Measurements from ENCODE around the gene KIAA2012.
A peak's percentile ranks its signal among the peaks of the same experiment; 100 is the strongest.
"Not testable (repeated sequence)": the region's sequence is repeated elsewhere in the genome, so short reads cannot be mapped to it uniquely, and the experiment has no call there.

Gene KIAA2012

GRCh38 chr2:202135091-202135874 lies 62.2 kb downstream of the KIAA2012 start:
- no peak overlapping the region for H3K9ac ChIP-seq (ENCODE audit: low read depth, low read length)

GRCh38 chr2:202136039-202136438 lies 63.0 kb downstream of the KIAA2012 start:
- WGBS, result 92% methylated on average over 18 of the region's 18 CpGs
- H3K4me1 ChIP-seq (ENCODE audit: insufficient read depth, low read length); H3K27ac ChIP-seq (ENCODE audit: low read depth, low read length); H3K9ac ChIP-seq (ENCODE audit: low read depth, low read length); H3K9me3 ChIP-seq (ENCODE audit: insufficient read depth, low read depth, low read length); H3K36me3 ChIP-seq (ENCODE audit: insufficient read depth, low read length); H3K4me3 ChIP-seq (ENCODE audit: low read length); H3K27me3 ChIP-seq (ENCODE audit: insufficient read depth, low read length): not testable (repeated sequence)

More at GRCh38 chr2:202135091-202135874, 62.2 kb downstream of the KIAA2012 start:
- Histone ChIP-seq H3K27me3 (ENCODE audit: insufficient read depth, low read length) (no peaks in the 10 kb centered on the region), H3K4me3 (ENCODE audit: low read length) (no peak overlapping the region), H3K4me1 (ENCODE audit: insufficient read depth, low read length) (no peaks in the 10 kb centered on the region), H3K36me3 (ENCODE audit: insufficient read depth, low read length) (no peaks in the 10 kb centered on the region), H3K27ac (ENCODE audit: low read depth, low read length) (no peak overlapping the region), H3K9me3 (ENCODE audit: insufficient read depth, low read depth, low read length) (no peaks in the 10 kb centered on the region)
- WGBS, result 84% methylated on average over 4 of the region's 4 CpGs

GRCh38 chr2:202136526-202136925 lies 63.5 kb downstream of the KIAA2012 start:
- Histone ChIP-seq H3K27me3 (ENCODE audit: insufficient read depth, low read length) (no peaks in the 10 kb centered on the region), H3K9me3 (ENCODE audit: insufficient read depth, low read depth, low read length) (no peaks in the 10 kb centered on the region), H3K27ac (ENCODE audit: low read depth, low read length) (no peak overlapping the region), H3K36me3 (ENCODE audit: insufficient read depth, low read length) (no peaks in the 10 kb centered on the region), H3K4me3 (ENCODE audit: low read length) (no peak overlapping the region), H3K9ac (ENCODE audit: low read depth, low read length) (no peak overlapping the region), H3K4me1 (ENCODE audit: insufficient read depth, low read length) (peaks cover 11% of the 10 kb centered on the region)
- WGBS, result 95% methylated on average over 36 of the region's 36 CpGs

GRCh38 chr2:202140522-202141252 lies 67.6 kb downstream of the KIAA2012 start:
- H3K9ac ChIP-seq (ENCODE audit: low read depth, low read length), result no peak overlapping the region
- H3K9me3 ChIP-seq (ENCODE audit: insufficient read depth, low read depth, low read length), result no peaks in the 10 kb centered on the region
- H3K27ac ChIP-seq (ENCODE audit: low read depth, low read length), result no peak overlapping the region
- H3K4me1 ChIP-seq (ENCODE audit: insufficient read depth, low read length), result peaks cover 29% of the 10 kb centered on the region
- no peaks in the 10 kb centered on the region for H3K36me3 ChIP-seq (ENCODE audit: insufficient read depth, low read length)
- WGBS, result 73% methylated on average over 12 of the region's 12 CpGs
- H3K27me3 ChIP-seq (ENCODE audit: insufficient read depth, low read length), result no peaks in the 10 kb centered on the region
- H3K4me3 ChIP-seq (ENCODE audit: low read length), result no peak overlapping the region

- Histone ChIP-seq H3K27ac (ENCODE audit: low read depth, low read length) (no peak overlapping the region), H3K4me3 (ENCODE audit: low read length) (no peak overlapping the region), H3K4me1 (ENCODE audit: insufficient read depth, low read length) (peaks cover 29% of the 10 kb centered on the region), H3K27me3 (ENCODE audit: insufficient read depth, low read length) (no peaks in the 10 kb centered on the region), H3K9ac (ENCODE audit: low read depth, low read length) (no peak overlapping the region), H3K9me3 (ENCODE audit: insufficient read depth, low read depth, low read length) (no peaks in the 10 kb centered on the region), H3K36me3 (ENCODE audit: insufficient read depth, low read length) (no peaks in the 10 kb centered on the region)
- WGBS, result 45% methylated on average over 3 of the region's 4 CpGs
Measured at GRCh38 chr2:202141329-202141947, 68.4 kb downstream of the KIAA2012 start.

- Histone ChIP-seq H3K27ac (ENCODE audit: low read depth, low read length) (no peak overlapping the region), H3K4me3 (ENCODE audit: low read length) (no peak overlapping the region), H3K27me3 (ENCODE audit: insufficient read depth, low read length) (no peaks in the 10 kb centered on the region), H3K4me1 (ENCODE audit: insufficient read depth, low read length) (peaks cover 36% of the 10 kb centered on the region), H3K9me3 (ENCODE audit: insufficient read depth, low read depth, low read length) (no peaks in the 10 kb centered on the region), H3K36me3 (ENCODE audit: insufficient read depth, low read length) (no peaks in the 10 kb centered on the region), H3K9ac (ENCODE audit: low read depth, low read length) (no peak overlapping the region)
- WGBS, result no CpG with 5 or more reads among the region's 1 CpG
Measured at GRCh38 chr2:202142540-202142939, 69.5 kb downstream of the KIAA2012 start.

GRCh38 chr2:202147775-202148174 lies 74.7 kb downstream of the KIAA2012 start:
- Histone ChIP-seq H3K27me3 (ENCODE audit: insufficient read depth, low read length) (no peaks in the 10 kb centered on the region), H3K27ac (ENCODE audit: low read depth, low read length) (no peak overlapping the region; the same call in 1 of the 2 replicates), H3K9me3 (ENCODE audit: insufficient read depth, low read depth, low read length) (no peaks in the 10 kb centered on the region), H3K4me1 (ENCODE audit: insufficient read depth, low read length) (peaks cover 50% of the 10 kb centered on the region), H3K36me3 (ENCODE audit: insufficient read depth, low read length) (no peaks in the 10 kb centered on the region), H3K4me3 (ENCODE audit: low read length) (no peak overlapping the region), H3K9ac (ENCODE audit: low read depth, low read length) (no peak overlapping the region)
- WGBS, result 67% methylated on average over 3 of the region's 4 CpGs

- Histone ChIP-seq H3K27ac (ENCODE audit: low read depth, low read length) (peak overlapping the region; percentile 74), H3K36me3 (ENCODE audit: insufficient read depth, low read length) (no peaks in the 10 kb centered on the region), H3K9ac (ENCODE audit: low read depth, low read length) (no peak overlapping the region), H3K27me3 (ENCODE audit: insufficient read depth, low read length) (no peaks in the 10 kb centered on the region), H3K4me3 (ENCODE audit: low read length) (no peak overlapping the region; the same call in 1 of the 2 replicates), H3K4me1 (ENCODE audit: insufficient read depth, low read length) (peaks cover 49% of the 10 kb centered on the region), H3K9me3 (ENCODE audit: insufficient read depth, low read depth, low read length) (no peaks in the 10 kb centered on the region)
- 54% methylated on average over 17 of the region's 17 CpGs for WGBS
Measured at GRCh38 chr2:202148515-202149154, 75.6 kb downstream of the KIAA2012 start.

GRCh38 chr2:202149155-202149762 lies 76.2 kb downstream of the KIAA2012 start:
- Histone ChIP-seq H3K27me3 (ENCODE audit: insufficient read depth, low read length) (no peaks in the 10 kb centered on the region), H3K4me3 (ENCODE audit: low read length) (peak overlapping the region; percentile 1; the same call in 1 of the 2 replicates), H3K27ac (ENCODE audit: low read depth, low read length) (peak overlapping the region; percentile 74), H3K9ac (ENCODE audit: low read depth, low read length) (0 out of 2 replicates have a peak overlapping the region, but pooled peaks have one; percentile 13), H3K36me3 (ENCODE audit: insufficient read depth, low read length) (no peaks in the 10 kb centered on the region), H3K4me1 (ENCODE audit: insufficient read depth, low read length) (peaks cover 44% of the 10 kb centered on the region), H3K9me3 (ENCODE audit: insufficient read depth, low read depth, low read length) (no peaks in the 10 kb centered on the region)
- 10% methylated on average over 13 of the region's 13 CpGs for WGBS

- Histone ChIP-seq H3K27ac (ENCODE audit: low read depth, low read length) (peak overlapping the region; percentile 74; the same call in 1 of the 2 replicates), H3K4me3 (ENCODE audit: low read length) (no peak overlapping the region)
- 80% methylated on average over 3 of the region's 4 CpGs for WGBS
Measured at GRCh38 chr2:202149936-202150335, 76.9 kb downstream of the KIAA2012 start.

More at GRCh38 chr2:202149936-202150335, 76.9 kb downstream of the KIAA2012 start:
- H3K36me3 ChIP-seq (ENCODE audit: insufficient read depth, low read length), result no peaks in the 10 kb centered on the region
- H3K4me1 ChIP-seq (ENCODE audit: insufficient read depth, low read length), result peaks cover 37% of the 10 kb centered on the region
- H3K9ac ChIP-seq (ENCODE audit: low read depth, low read length), result no peak overlapping the region
- no peaks in the 10 kb centered on the region for H3K9me3 ChIP-seq (ENCODE audit: insufficient read depth, low read depth, low read length)
- no peaks in the 10 kb centered on the region for H3K27me3 ChIP-seq (ENCODE audit: insufficient read depth, low read length)

Data from HUES64 (cell line).